ENCODE data around the gene METAP1. TPM values are rescaled to one million over a fixed set of nuclear protein-coding genes. Genes with fewer than 3 reads are reported as not detected.
A peak's percentile ranks its signal among the peaks of the same experiment; 100 is the strongest.

Gene METAP1
- total and polyA plus RNA-seq, 2 of the 4 experiments (the other 2 are of a cell fraction), result 43.7 to 47.9 TPM

GRCh38 chr4:98993419-98994071, 2.0 kb upstream of the METAP1 start:
- ATAC-seq (ENCODE audit: low read depth) (no peak), DNase-seq (no peak)
- Histone ChIP-seq H2AFZ (replicated peaks; ENCODE audit: low read length, poor library complexity) (peak overlapping the region; percentile 39), H4K5ac (ENCODE audit: low read depth, low read length) (no peak overlapping the region), H3K9ac (ENCODE audit: low read depth, low read length) (no peak overlapping the region), H2BK5ac (ENCODE audit: low read depth, low read length, poor library complexity, severe bottlenecking) (no peak overlapping the region), H3K4me2 (ENCODE audit: low read depth, low read length) (no peak overlapping the region), H3K27me3 (ENCODE audit: control insufficient read depth, insufficient read depth, low read length) (no peaks in the 10 kb centered on the region), H3K23ac (ENCODE audit: low read depth, low read length) (no peak overlapping the region), H4K20me1 (ENCODE audit: insufficient read depth, low read length) (peaks cover 9% of the 10 kb centered on the region), H3K14ac (replicated peaks; ENCODE audit: low read depth, low read length) (no peak overlapping the region), H2BK120ac (ENCODE audit: low read depth, low read length) (no peak overlapping the region), H2BK15ac (ENCODE audit: low read depth, low read length) (no peak overlapping the region), H3K4me3 (ENCODE audit: insufficient read depth, low read depth, low read length) (no peak overlapping the region), H3K9me3 (ENCODE audit: control insufficient read depth, insufficient read depth, low read length) (no peaks in the 10 kb centered on the region), H4K8ac (ENCODE audit: low read depth in 2 of 2, low read length in 2 of 2) (no peak overlapping the region), H2AK5ac (ENCODE audit: low read depth, low read length) (no peak overlapping the region), H3K36me3 (ENCODE audit: control insufficient read depth, insufficient read depth, low read length) (no peaks in the 10 kb centered on the region), H3K4me1 (ENCODE audit: control insufficient read depth, insufficient read depth, low read length) (no peaks in the 10 kb centered on the region), H2BK20ac (ENCODE audit: low read depth, low read length) (no peak overlapping the region), H3K56ac (ENCODE audit: extremely low read depth, insufficient read depth, low read length) (no peak overlapping the region), H3K4ac (ENCODE audit: low read depth, low read length) (no peak overlapping the region), H4K91ac (ENCODE audit: insufficient read depth, low read depth, low read length) (no peak overlapping the region), H3K9me1 (ENCODE audit: insufficient read depth, low read length) (no peaks in the 10 kb centered on the region), H2AK9ac (replicated peaks; ENCODE audit: low read depth, low read length, poor library complexity) (no peak overlapping the region), H3K79me1 (ENCODE audit: low read depth in 1 of 2, low read length in 2 of 2) (peaks cover 7 to 12% of the 10 kb centered on the region in 2 experiments; a peak in 2 of 4 replicates), H3K27ac (ENCODE audit: insufficient read depth, low read length) (no peak overlapping the region), H3K18ac (ENCODE audit: low read depth, low read length) (no peak overlapping the region)
- WGBS, 2 experiments (ENCODE audit: extremely low coverage in 2 of 2, insufficient read length in 1 of 2), result 88% methylated on average over 17 of the region's 39 CpGs; no CpG with 5 or more reads in 1 of the 2 experiments
- no TSS peak for BruUV-seq (replicated peaks)
- CTCF ChIA-PET, result interaction anchor here (0.5 to 0.9 kb wide), 4 partner anchors 62 to 953 kb away, joined by 3 read pairs; partner anchors contain the start of gene DNAJB14
- in situ Hi-C loops (cut with MboI; ENCODE audit: low sequenced_read_pairs) (no loop called here), dilution Hi-C loops (cut with HindIII; ENCODE audit: low sequenced_read_pairs, unreplicated experiment) (no loop called here), intact Hi-C loops (cut with micrococcal nuclease) (no loop called here)
- POLR2A ChIA-PET (ENCODE audit: unreplicated experiment), result no interaction called here
- TF ChIP-seq MAFK (IDR thresholded peaks at IDR 0.05; ENCODE audit: low read depth, low read length) (no peak), CHD1 (IDR thresholded peaks at IDR 0.05; ENCODE audit: low read depth, low read length) (no peak), ELK1 (IDR thresholded peaks at IDR 0.05; ENCODE audit: borderline replicate concordance, low read depth, low read length) (no peak)
